H9 (cell line): ENCODE measurements around the gene GREB1L. TPM values are rescaled to one million over a fixed set of nuclear protein-coding genes. Genes with fewer than 3 reads are reported as not detected.

Experiments used
- DNase-seq: peaks from one replicate; pipeline ENCODE4 v3.0.0-alpha.2; 2017
- H2AFZ ChIP-seq: one replicate; pipeline ENCODE4 v1.6.1; 2013; ENCODE audit warnings: mild to moderate bottlenecking, low read length, control low read depth, moderate library complexity
- H2AK5ac ChIP-seq: 2 replicates; pipeline ENCODE4 v1.6.1; 2013; ENCODE audit warnings: low read length, control low read depth, mixed read lengths; ENCODE audit not compliant: insufficient read length
- H2BK120ac ChIP-seq: one replicate; pipeline ENCODE4 v1.6.1; 2013; ENCODE audit warnings: low read depth, mild to moderate bottlenecking, low read length, control low read depth, inconsistent platforms; ENCODE audit not compliant: poor library complexity, severe bottlenecking
- H2BK12ac ChIP-seq: 2 replicates; pipeline ENCODE4 v1.6.1; 2013; ENCODE audit warnings: low read length, control low read depth, mixed read lengths, low read depth; ENCODE audit not compliant: insufficient read length
- H2BK15ac ChIP-seq: 2 replicates; pipeline ENCODE4 v1.6.1; 2013; ENCODE audit warnings: low read depth, low read length, control low read depth
- H2BK20ac ChIP-seq: one replicate; pipeline ENCODE4 v1.6.1; 2013; ENCODE audit warnings: low read depth, mild to moderate bottlenecking, low read length, control low read depth, inconsistent platforms; ENCODE audit not compliant: poor library complexity, severe bottlenecking
- H2BK5ac ChIP-seq: 2 replicates; pipeline ENCODE4 v1.6.1; 2013; ENCODE audit warnings: low read length, control low read depth, mixed read lengths; ENCODE audit not compliant: insufficient read length
- H3K14ac ChIP-seq: 2 replicates; pipeline ENCODE4 v1.6.1; 2013; ENCODE audit warnings: low read length, control low read depth; ENCODE audit not compliant: insufficient read depth
- H3K18ac ChIP-seq: 2 replicates; pipeline ENCODE4 v1.6.1; 2013; ENCODE audit warnings: low read depth, mild to moderate bottlenecking, mixed read lengths, low read length, control low read depth; ENCODE audit not compliant: insufficient read length
- H3K23ac ChIP-seq: 2 replicates; pipeline ENCODE4 v1.6.1; 2013; ENCODE audit warnings: low read length, control low read depth, mixed read lengths, low read depth; ENCODE audit not compliant: insufficient read length
- H3K23me2 ChIP-seq: 2 replicates; pipeline ENCODE4 v1.6.1; 2013; ENCODE audit warnings: low read depth, mild to moderate bottlenecking, mixed read lengths, low read length, control low read depth; ENCODE audit not compliant: insufficient read length, poor library complexity, severe bottlenecking
- H3K27ac ChIP-seq: 2 replicates; pipeline ENCODE4 v1.5.1; 2013; ENCODE audit warnings: low read length, control low read depth, mixed read lengths, low read depth; ENCODE audit not compliant: insufficient read length
- H3K27me3 ChIP-seq: 2 replicates; pipeline ENCODE4 v1.6.1; 2013; ENCODE audit warnings: low read length, control low read depth, inconsistent platforms; ENCODE audit not compliant: insufficient read depth
- H3K4ac ChIP-seq: 2 replicates; pipeline ENCODE4 v1.6.1; 2013; ENCODE audit warnings: low read depth, mild to moderate bottlenecking, control low read depth, inconsistent platforms, low read length, moderate library complexity
- H3K4me1 ChIP-seq: 2 replicates; pipeline ENCODE4 v1.6.1; 2013; ENCODE audit warnings: low read length, control low read depth, inconsistent platforms; ENCODE audit not compliant: insufficient read depth
- H3K4me2 ChIP-seq: 2 replicates; pipeline ENCODE4 v1.6.1; 2013; ENCODE audit warnings: low read length, control low read depth, mixed read lengths; ENCODE audit not compliant: insufficient read length, insufficient read depth
- H3K56ac ChIP-seq: 2 replicates; pipeline ENCODE4 v1.6.1; 2013; ENCODE audit warnings: low read depth, mild to moderate bottlenecking, mixed read lengths, low read length, control low read depth; ENCODE audit not compliant: insufficient read length
- H3K79me1 ChIP-seq: 2 replicates; pipeline ENCODE4 v1.6.1; 2013; ENCODE audit warnings: low read depth, mild to moderate bottlenecking, moderate library complexity, low read length, control low read depth, inconsistent platforms; ENCODE audit not compliant: insufficient read depth, poor library complexity, severe bottlenecking
- H3K79me2 ChIP-seq: 2 replicates; pipeline ENCODE4 v1.6.1; 2013; ENCODE audit warnings: low read length, control low read depth, inconsistent platforms; ENCODE audit not compliant: insufficient read depth
- H3K9ac ChIP-seq: 2 replicates; pipeline ENCODE4 v1.6.1; 2013; ENCODE audit warnings: low read length, control low read depth, mixed read lengths; ENCODE audit not compliant: insufficient read length; ENCODE audit errors: extremely low read depth
- H3K9me3 ChIP-seq: one replicate; pipeline ENCODE4 v1.6.1; 2013; ENCODE audit warnings: low read depth, low read length, inconsistent platforms; ENCODE audit not compliant: control insufficient read depth
- H3T11ph ChIP-seq: one replicate; pipeline ENCODE4 v1.6.1; 2013; ENCODE audit warnings: mild to moderate bottlenecking, low read length, control low read depth, inconsistent platforms
- H4K20me1 ChIP-seq: one replicate; pipeline ENCODE4 v1.6.1; 2013; ENCODE audit not compliant: control insufficient read depth, insufficient read length, insufficient read depth
- H4K5ac ChIP-seq: 2 replicates; pipeline ENCODE4 v1.6.1; 2013; ENCODE audit warnings: low read depth, mild to moderate bottlenecking, mixed read lengths, low read length, control low read depth; ENCODE audit not compliant: insufficient read length
- H4K8ac ChIP-seq: replicated peaks from 2 replicates; pipeline ENCODE4 v1.6.1; 2013; ENCODE audit warnings: low read length, control low read depth, mixed read lengths, low read depth; ENCODE audit not compliant: insufficient read length
- H4K91ac ChIP-seq: 2 replicates; pipeline ENCODE4 v1.6.1; 2013; ENCODE audit warnings: low read depth, mild to moderate bottlenecking, moderate library complexity, mixed read lengths, low read length, control low read depth; ENCODE audit not compliant: insufficient read length
- H3K27ac Mint-ChIP-seq, 3 experiments: 2 replicates in 2 of 3; 3 replicates in 1 of 3; pipeline ENCODE4 v1.8.0; 2020 to 2021; ENCODE audit warnings: mixed read lengths in 3 of 3, mild to moderate bottlenecking in 1 of 3, moderate library complexity in 1 of 3
- H3K27me3 Mint-ChIP-seq: 2 replicates; pipeline ENCODE4 v1.8.0; 2021; ENCODE audit warnings: low read depth, mild to moderate bottlenecking, moderate library complexity, mixed read lengths
- H3K36me3 Mint-ChIP-seq, 3 experiments: 2 replicates in 2 of 3; 3 replicates in 1 of 3; pipeline ENCODE4 v1.8.0; 2020 to 2021; ENCODE audit warnings: low read depth in 3 of 3, mixed read lengths in 3 of 3; ENCODE audit not compliant: insufficient read depth in 1 of 3
- H3K4me1 Mint-ChIP-seq, 2 experiments: 2 replicates each; pipeline ENCODE4 v1.8.0; 2020; ENCODE audit warnings: mixed read lengths in 2 of 2
- H3K4me3 Mint-ChIP-seq, 2 experiments: 2 replicates in 1 of 2; 3 replicates in 1 of 2; pipeline ENCODE4 v1.8.0; 2020 to 2021; ENCODE audit warnings: mild to moderate bottlenecking in 2 of 2, mixed read lengths in 2 of 2, moderate library complexity in 1 of 2
- H3K9me3 Mint-ChIP-seq, 2 experiments: 2 replicates in 1 of 2; 3 replicates in 1 of 2; pipeline ENCODE4 v1.8.0; 2020; ENCODE audit warnings: mild to moderate bottlenecking in 2 of 2, mixed read lengths in 2 of 2, moderate library complexity in 1 of 2
- WGBS: extraction: QIAGEN DNeasy Blood & Tissue Kit; methylation state at CpG from one replicate; pipeline ENCODE4 v1.1.7; 2013; ENCODE audit warnings: missing lambda C conversion rate, low lambda C conversion rate, mixed read lengths; ENCODE audit not compliant: insufficient read length; ENCODE audit errors: extremely low coverage; 5-methylcytosine and 5-hydroxymethylcytosine counted together
- total RNA-seq: library from RNA; stranded (reverse); gene quantifications from 2 replicates; pipeline ENCODE4 v1.2.1, GENCODE V29; 2021
- TF ChIP-seq, protein P1 (sequence below): fragments of 200-600 bp; sonication (generic); conservative IDR thresholded peaks from 3 replicates; pipeline ENCODE4 v1.8.0; 2021; ENCODE audit warnings: antibody characterized with exemption, mild to moderate bottlenecking

The GREB1L gene
- total RNA-seq, 1 experiment from 2014 or later, result 2.7 TPM

DNA sequence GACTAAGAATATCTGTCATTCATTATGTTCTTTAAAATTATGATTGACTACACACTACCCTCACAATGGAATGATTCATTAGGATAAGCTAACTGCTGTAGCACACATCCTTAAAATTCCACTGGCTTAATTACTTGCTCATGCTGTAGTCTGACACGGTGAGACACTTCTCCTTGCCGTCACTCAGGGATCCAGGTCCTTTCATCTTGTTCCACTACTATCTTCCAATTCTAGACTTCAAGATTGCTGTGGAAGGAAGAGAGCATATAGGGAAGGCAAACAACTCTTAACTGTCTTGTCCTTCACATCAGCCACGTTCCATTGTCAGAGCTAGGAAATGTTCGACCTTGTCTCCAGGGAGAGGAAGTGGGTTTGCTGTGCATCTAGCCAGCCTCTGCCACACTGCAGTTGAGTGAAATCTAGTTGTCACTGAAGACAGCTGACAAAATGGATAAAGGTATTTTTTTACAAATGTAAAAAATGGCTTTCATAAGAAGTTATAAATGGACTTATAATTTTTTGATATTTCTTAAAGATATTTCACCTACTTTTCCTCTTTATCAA, 30.1 kb downstream of the GREB1L start:
- Histone ChIP-seq H2BK20ac (no peak overlapping the region), H3K56ac (no peak overlapping the region), H4K8ac (no peak overlapping the region), H3K4ac (no peak overlapping the region), H3K9ac (no peak overlapping the region), H3K27me3 (no peaks in the 10 kb centered on the region), H3K27ac (no peak overlapping the region), H2BK5ac (no peak overlapping the region), H3K23me2 (no peaks in the 10 kb centered on the region), H2BK120ac (no peak overlapping the region), H3K4me1 (no peaks in the 10 kb centered on the region), H3K79me2 (no peaks in the 10 kb centered on the region), H3K79me1 (no peaks in the 10 kb centered on the region), H4K91ac (no peak overlapping the region), H2AK5ac (no peak overlapping the region), H3K9me3 (no peaks in the 10 kb centered on the region), H3K14ac (no peak overlapping the region), H2AFZ (no peak overlapping the region), H3K23ac (no peak overlapping the region), H3K18ac (no peak overlapping the region), H2BK12ac (no peak overlapping the region), H3K4me2 (no peak overlapping the region), H3T11ph (no peak overlapping the region), H4K20me1 (no peaks in the 10 kb centered on the region), H4K5ac (no peak overlapping the region), H2BK15ac (no peak overlapping the region)
- H3K36me3 Mint-ChIP-seq, result peaks cover 0 to 11% (median 0%) of the 10 kb centered on the region in 3 experiments; a peak in 2 of 7 replicates
- TF ChIP-seq, protein P1, sequence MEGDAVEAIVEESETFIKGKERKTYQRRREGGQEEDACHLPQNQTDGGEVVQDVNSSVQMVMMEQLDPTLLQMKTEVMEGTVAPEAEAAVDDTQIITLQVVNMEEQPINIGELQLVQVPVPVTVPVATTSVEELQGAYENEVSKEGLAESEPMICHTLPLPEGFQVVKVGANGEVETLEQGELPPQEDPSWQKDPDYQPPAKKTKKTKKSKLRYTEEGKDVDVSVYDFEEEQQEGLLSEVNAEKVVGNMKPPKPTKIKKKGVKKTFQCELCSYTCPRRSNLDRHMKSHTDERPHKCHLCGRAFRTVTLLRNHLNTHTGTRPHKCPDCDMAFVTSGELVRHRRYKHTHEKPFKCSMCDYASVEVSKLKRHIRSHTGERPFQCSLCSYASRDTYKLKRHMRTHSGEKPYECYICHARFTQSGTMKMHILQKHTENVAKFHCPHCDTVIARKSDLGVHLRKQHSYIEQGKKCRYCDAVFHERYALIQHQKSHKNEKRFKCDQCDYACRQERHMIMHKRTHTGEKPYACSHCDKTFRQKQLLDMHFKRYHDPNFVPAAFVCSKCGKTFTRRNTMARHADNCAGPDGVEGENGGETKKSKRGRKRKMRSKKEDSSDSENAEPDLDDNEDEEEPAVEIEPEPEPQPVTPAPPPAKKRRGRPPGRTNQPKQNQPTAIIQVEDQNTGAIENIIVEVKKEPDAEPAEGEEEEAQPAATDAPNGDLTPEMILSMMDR, result no peak
- peaks cover 3% of the 10 kb centered on the region for H3K27me3 Mint-ChIP-seq
- H3K9me3 Mint-ChIP-seq, result no peaks in the 10 kb centered on the region
- no peak overlapping the region; a peak in 1 of 7 replicates for H3K27ac Mint-ChIP-seq
- WGBS, result no CpG with 5 or more reads among the region's 4 CpGs
- no peak overlapping the region for H3K4me3 Mint-ChIP-seq
- H3K4me1 Mint-ChIP-seq, result peaks cover 0 to 13% of the 10 kb centered on the region in 2 experiments; a peak in 1 of 4 replicates
- no peak for DNase-seq
